Neural progenitor cell (in vitro differentiated cells): ENCODE measurements around the gene ABLIM2. TPM values are rescaled to one million over a fixed set of nuclear protein-coding genes. Genes with fewer than 3 reads are reported as not detected.
A peak's percentile ranks its signal among the peaks of the same experiment; 100 is the strongest.

Experiments used
- DNase-seq: peaks from one replicate; pipeline ENCODE4 v3.0.0-alpha.2; 2016; ENCODE audit warnings: low spot score
- H2AFZ ChIP-seq: fragments of 200-600 bp; sonication (generic); replicated peaks from 2 replicates; pipeline ENCODE4 v1.6.1; 2016; ENCODE audit warnings: antibody characterized with exemption
- H3F3A ChIP-seq: fragments of 200-600 bp; sonication (generic); 2 replicates; pipeline ENCODE4 v1.6.1; 2016; ENCODE audit warnings: antibody characterized with exemption, low read depth
- H3K27ac ChIP-seq: fragments of 200-600 bp; sonication (generic); 2 replicates; pipeline ENCODE4 v1.5.1; 2016; ENCODE audit warnings: mild to moderate bottlenecking
- H3K27me3 ChIP-seq: fragments of 200-600 bp; sonication (generic); 2 replicates; pipeline ENCODE4 v1.6.1; 2016; ENCODE audit warnings: mild to moderate bottlenecking, moderate library complexity
- H3K36me3 ChIP-seq: fragments of 200-600 bp; sonication (generic); 2 replicates; pipeline ENCODE4 v1.5.1; 2016
- H3K4me1 ChIP-seq: fragments of 200-600 bp; sonication (generic); 2 replicates; pipeline ENCODE4 v1.6.1; 2016; ENCODE audit warnings: mixed run types
- H3K4me2 ChIP-seq: fragments of 200-600 bp; sonication (generic); 2 replicates; pipeline ENCODE4 v1.6.1; 2016
- H3K4me3 ChIP-seq: fragments of 200-600 bp; sonication (generic); 2 replicates; pipeline ENCODE4 v1.5.1; 2016
- H3K79me2 ChIP-seq: fragments of 200-600 bp; sonication (generic); 2 replicates; pipeline ENCODE4 v1.6.1; 2016; ENCODE audit warnings: low read depth
- H3K9ac ChIP-seq: fragments of 200-600 bp; sonication (generic); 2 replicates; pipeline ENCODE4 v1.6.1; 2016
- H3K9me3 ChIP-seq: fragments of 200-600 bp; sonication (generic); 2 replicates; pipeline ENCODE4 v1.5.1; 2016; ENCODE audit warnings: low read depth
- H4K20me1 ChIP-seq: fragments of 200-600 bp; sonication (generic); 2 replicates; pipeline ENCODE4 v1.6.1; 2016; ENCODE audit warnings: low read depth
- H3K27ac Mint-ChIP-seq: 3 replicates; pipeline ENCODE4 v1.8.0; 2021; ENCODE audit warnings: mixed read lengths
- H3K27me3 Mint-ChIP-seq: 2 replicates; pipeline ENCODE4 v1.8.0; 2022; ENCODE audit warnings: low read depth, mild to moderate bottlenecking, inconsistent platforms, moderate library complexity, mixed read lengths; ENCODE audit not compliant: insufficient read depth
- H3K36me3 Mint-ChIP-seq: 3 replicates; pipeline ENCODE4 v1.8.0; 2021; ENCODE audit warnings: mixed read lengths
- H3K4me1 Mint-ChIP-seq: 3 replicates; pipeline ENCODE4 v1.8.0; 2021; ENCODE audit warnings: mixed read lengths
- H3K4me3 Mint-ChIP-seq: 3 replicates; pipeline ENCODE4 v1.8.0; 2021; ENCODE audit warnings: mild to moderate bottlenecking, moderate library complexity, mixed read lengths
- H3K9me3 Mint-ChIP-seq: 3 replicates; pipeline ENCODE4 v1.8.0; 2020; ENCODE audit warnings: mixed read lengths
- EZH2 ChIP-seq: fragments of 200-600 bp; sonication (generic); IDR thresholded peaks from 2 replicates; pipeline ENCODE4 v1.6.1; 2017; ENCODE audit warnings: antibody characterized with exemption, mild to moderate bottlenecking, moderate library complexity
- EZH2phosphoT487 ChIP-seq: fragments of 200-600 bp; sonication (generic); IDR thresholded peaks from 2 replicates; pipeline ENCODE4 v1.6.1; 2017; ENCODE audit warnings: antibody characterized with exemption
- total RNA-seq: library from RNA; depleted of rRNA; stranded (reverse); fragments of >200 nt; gene quantifications from 2 replicates; pipeline ENCODE4 v1.2.3, GENCODE V29; 2015; ENCODE audit warnings: low replicate concordance
- TF ChIP-seq, protein P1 (sequence below): fragments of 200-600 bp; sonication (generic); IDR thresholded peaks from 2 replicates; pipeline ENCODE4 v1.5.1; 2017; ENCODE audit warnings: antibody characterized with exemption, mild to moderate bottlenecking

Gene ABLIM2
- total RNA-seq, 1 donor from 2014 or later = 0.24 TPM

DNA sequence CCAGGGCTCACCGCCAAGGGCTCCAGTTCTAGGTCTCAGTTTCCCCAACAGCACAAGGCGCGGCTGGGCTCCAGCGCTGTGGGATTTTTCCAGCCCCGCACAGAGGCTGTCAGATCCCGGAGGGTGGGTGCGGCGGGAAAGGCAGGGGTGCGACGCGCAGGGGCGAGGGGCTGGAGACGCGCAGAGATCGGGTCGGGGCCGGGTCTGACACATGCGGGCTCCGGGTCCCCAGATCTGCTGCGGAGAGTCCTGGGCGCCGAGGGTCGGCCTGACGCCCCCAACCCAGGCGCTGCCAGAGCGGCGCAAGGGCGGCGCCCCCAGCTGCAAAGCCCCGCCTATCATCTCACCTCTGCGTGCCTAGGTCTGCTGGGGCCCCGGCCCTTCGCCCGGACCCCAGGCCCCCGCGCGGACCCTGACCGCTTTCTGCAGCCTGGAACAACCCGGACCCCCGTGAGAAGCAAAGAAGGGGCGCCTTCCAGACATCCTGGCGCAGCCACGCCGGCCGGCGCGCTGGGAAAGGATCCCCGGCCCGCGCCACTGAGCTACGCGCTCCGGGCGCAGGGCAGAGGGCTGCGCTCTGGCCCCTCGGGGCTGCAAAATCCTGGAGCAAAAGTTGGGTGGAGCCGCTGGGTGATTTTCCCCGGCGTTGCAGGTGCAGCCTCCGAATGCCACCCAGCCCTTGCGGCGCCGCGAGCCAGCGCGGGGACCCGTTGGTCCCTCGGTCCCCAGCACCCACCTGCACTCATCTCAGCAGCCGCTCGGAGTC, 486 bp downstream of the ABLIM2 start:
- H3K4me1 ChIP-seq = peaks cover 4% of the 10 kb centered on the region
- no peaks in the 10 kb centered on the region for H3F3A ChIP-seq
- H3K36me3 Mint-ChIP-seq = no peaks in the 10 kb centered on the region
- peaks cover 25% of the 10 kb centered on the region for H3K27me3 Mint-ChIP-seq
- H3K9me3 ChIP-seq = no peaks in the 10 kb centered on the region
- no peaks in the 10 kb centered on the region for H3K36me3 ChIP-seq
- H3K27me3 ChIP-seq = peaks cover 68% of the 10 kb centered on the region
- H3K4me3 ChIP-seq = peak overlapping the region; percentile 69
- H3K4me2 ChIP-seq = peak overlapping the region; percentile 99
- peaks cover 22% of the 10 kb centered on the region for H4K20me1 ChIP-seq
- no peaks in the 10 kb centered on the region for H3K9me3 Mint-ChIP-seq
- no peak overlapping the region for H3K27ac Mint-ChIP-seq
- H3K4me1 Mint-ChIP-seq = peaks cover 13% of the 10 kb centered on the region
- no peak for DNase-seq
- no peak overlapping the region for H3K9ac ChIP-seq
- peak; percentile 95 for TF ChIP-seq EZH2
- peak; percentile 94 for TF ChIP-seq EZH2phosphoT487
- TF ChIP-seq, protein P1, sequence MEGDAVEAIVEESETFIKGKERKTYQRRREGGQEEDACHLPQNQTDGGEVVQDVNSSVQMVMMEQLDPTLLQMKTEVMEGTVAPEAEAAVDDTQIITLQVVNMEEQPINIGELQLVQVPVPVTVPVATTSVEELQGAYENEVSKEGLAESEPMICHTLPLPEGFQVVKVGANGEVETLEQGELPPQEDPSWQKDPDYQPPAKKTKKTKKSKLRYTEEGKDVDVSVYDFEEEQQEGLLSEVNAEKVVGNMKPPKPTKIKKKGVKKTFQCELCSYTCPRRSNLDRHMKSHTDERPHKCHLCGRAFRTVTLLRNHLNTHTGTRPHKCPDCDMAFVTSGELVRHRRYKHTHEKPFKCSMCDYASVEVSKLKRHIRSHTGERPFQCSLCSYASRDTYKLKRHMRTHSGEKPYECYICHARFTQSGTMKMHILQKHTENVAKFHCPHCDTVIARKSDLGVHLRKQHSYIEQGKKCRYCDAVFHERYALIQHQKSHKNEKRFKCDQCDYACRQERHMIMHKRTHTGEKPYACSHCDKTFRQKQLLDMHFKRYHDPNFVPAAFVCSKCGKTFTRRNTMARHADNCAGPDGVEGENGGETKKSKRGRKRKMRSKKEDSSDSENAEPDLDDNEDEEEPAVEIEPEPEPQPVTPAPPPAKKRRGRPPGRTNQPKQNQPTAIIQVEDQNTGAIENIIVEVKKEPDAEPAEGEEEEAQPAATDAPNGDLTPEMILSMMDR = no peak
- H3K4me3 Mint-ChIP-seq = peak overlapping the region; percentile 71
- H2AFZ ChIP-seq = peak overlapping the region; percentile 81
- no peaks in the 10 kb centered on the region for H3K79me2 ChIP-seq
- H3K27ac ChIP-seq = no peak overlapping the region

DNA sequence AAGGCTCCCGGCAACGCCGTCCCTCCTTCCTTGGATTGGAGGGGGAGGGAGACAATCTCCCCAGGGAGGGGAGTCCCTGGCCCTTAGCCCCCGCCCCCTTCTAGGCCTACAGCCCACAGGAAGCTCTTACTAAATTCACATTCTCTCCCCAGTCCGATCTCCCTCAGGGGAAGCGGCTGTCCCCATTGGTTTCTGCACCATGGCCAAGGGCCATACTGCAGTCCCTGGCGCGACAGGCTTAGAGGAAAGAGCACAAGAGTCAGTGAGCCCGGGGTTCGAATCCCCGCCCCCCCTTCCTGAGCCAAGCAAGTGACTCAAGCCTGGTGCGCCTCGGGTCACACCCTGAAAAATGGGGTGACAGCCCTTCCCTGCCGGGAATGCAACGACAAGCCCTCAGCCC, 1.1 kb downstream of the ABLIM2 start:
- Mint-ChIP-seq H3K27me3 (peaks cover 25% of the 10 kb centered on the region), H3K4me1 (peaks cover 13% of the 10 kb centered on the region), H3K9me3 (no peaks in the 10 kb centered on the region), H3K36me3 (no peaks in the 10 kb centered on the region), H3K27ac (no peak overlapping the region), H3K4me3 (peak overlapping the region; percentile 55)
- Histone ChIP-seq H3K27me3 (peaks cover 68% of the 10 kb centered on the region), H3K4me3 (peak overlapping the region; percentile 69), H3K9me3 (no peaks in the 10 kb centered on the region), H3K4me1 (peaks cover 4% of the 10 kb centered on the region), H4K20me1 (peaks cover 22% of the 10 kb centered on the region), H2AFZ (no peak overlapping the region), H3K79me2 (no peaks in the 10 kb centered on the region), H3K9ac (no peak overlapping the region), H3K27ac (no peak overlapping the region), H3K4me2 (peak overlapping the region; percentile 99), H3K36me3 (no peaks in the 10 kb centered on the region), H3F3A (no peaks in the 10 kb centered on the region)
- TF ChIP-seq EZH2phosphoT487 (no peak), EZH2 (no peak)
- TF ChIP-seq, protein P1 = no peak
- DNase-seq = peak; percentile 28

DNA sequence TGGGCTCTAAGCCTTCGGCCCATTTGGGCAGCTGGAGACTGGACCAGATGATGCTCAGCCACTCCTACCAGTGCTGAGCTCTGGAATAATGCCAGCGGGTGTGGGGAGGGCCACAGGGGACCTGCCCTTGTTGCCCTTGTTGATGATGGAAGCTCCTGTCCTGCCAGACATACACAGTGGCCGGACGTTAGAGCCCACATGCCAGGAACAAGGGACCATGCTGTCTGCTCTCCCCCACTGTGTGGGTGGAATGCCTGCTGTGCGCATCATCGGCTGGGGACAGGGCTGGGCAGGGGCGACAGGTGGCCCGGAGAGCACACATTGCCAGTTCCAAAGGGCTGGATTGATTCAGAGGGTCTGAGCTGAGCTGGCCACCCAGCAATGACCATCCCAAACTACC, 2.0 kb downstream of the ABLIM2 start:
- Mint-ChIP-seq H3K27me3 (peaks cover 22% of the 10 kb centered on the region), H3K36me3 (no peaks in the 10 kb centered on the region), H3K4me3 (no peak overlapping the region), H3K27ac (no peak overlapping the region), H3K4me1 (peaks cover 13% of the 10 kb centered on the region), H3K9me3 (no peaks in the 10 kb centered on the region)
- H3K4me2 ChIP-seq = no peak overlapping the region
- TF ChIP-seq, protein P1 = no peak
- TF ChIP-seq EZH2 (no peak), EZH2phosphoT487 (no peak)
- no peaks in the 10 kb centered on the region for H3F3A ChIP-seq
- no peaks in the 10 kb centered on the region for H3K9me3 ChIP-seq
- H3K36me3 ChIP-seq = no peaks in the 10 kb centered on the region
- no peak overlapping the region for H2AFZ ChIP-seq
- no peak for DNase-seq
- H3K4me1 ChIP-seq = peaks cover 4% of the 10 kb centered on the region
- H3K9ac ChIP-seq = no peak overlapping the region
- peaks cover 68% of the 10 kb centered on the region for H3K27me3 ChIP-seq
- no peak overlapping the region for H3K27ac ChIP-seq
- H3K79me2 ChIP-seq = no peaks in the 10 kb centered on the region
- peaks cover 22% of the 10 kb centered on the region for H4K20me1 ChIP-seq
- no peak overlapping the region for H3K4me3 ChIP-seq
